ENCODE measurements around the gene CACNA2D2. TPM values are rescaled to one million over a fixed set of nuclear protein-coding genes. Genes with fewer than 3 reads are reported as not detected.
A peak's percentile ranks its signal among the peaks of the same experiment; 100 is the strongest.

Gene CACNA2D2
- total RNA-seq, 4 donors from 2014 or later: 1.1 to 2.0 (median 1.6) TPM

- DNase-seq (ENCODE audit: low spot score in 2 of 2): no peak
- TF ChIP-seq CTCF (IDR thresholded peaks at IDR 0.05): no peak
- TF ChIP-seq POLR2A (IDR thresholded peaks at IDR 0.05): no peak
- WGBS, 2 donors: 90 to 95% methylated on average over 19 of the region's 19 CpGs
- H3K4me3 ChIP-seq (ENCODE audit: low read depth, poor library complexity, severe bottlenecking): no peak overlapping the region
- intact Hi-C loops (cut with DNase I; ENCODE audit: low total_unique reads): no loop called here
Observed at GRCh38 chr3:50331364-50331907, 172.0 kb downstream of the CACNA2D2 start.

- WGBS, 2 donors: 85 to 89% methylated on average over 9 to 10 of the region's 10 CpGs
- intact Hi-C loops (cut with DNase I; ENCODE audit: low total_unique reads): no loop called here
- TF ChIP-seq POLR2A (IDR thresholded peaks at IDR 0.05): no peak
- TF ChIP-seq CTCF (IDR thresholded peaks at IDR 0.05): no peak
- DNase-seq (ENCODE audit: low spot score in 2 of 2): no peak
- no peak overlapping the region for H3K4me3 ChIP-seq (ENCODE audit: low read depth, poor library complexity, severe bottlenecking)
Observed at GRCh38 chr3:50330330-50330729, 173.1 kb downstream of the CACNA2D2 start.

- intact Hi-C loops (cut with DNase I; ENCODE audit: low total_unique reads): no loop called here
- H3K4me3 ChIP-seq (ENCODE audit: low read depth, poor library complexity, severe bottlenecking): peak within 1 kb of the TSS; percentile 73
- TF ChIP-seq POLR2A (IDR thresholded peaks at IDR 0.05) (no peak), CTCF (IDR thresholded peaks at IDR 0.05) (no peak)
- peak; percentile 97 to 100 for DNase-seq (ENCODE audit: low spot score in 2 of 2)
- 2% methylated on average over 35 to 39 of the region's 55 CpGs for WGBS, 2 donors
Observed at GRCh38 chr3:50327943-50328691, 175.3 kb downstream of the CACNA2D2 start, which contains the start of gene TUSC2. Gene TUSC2 (minus strand): TSS chr3:50328223. CDS start chr3:50328099, 124 bp downstream.

GRCh38 chr3:50327129-50327528, 176.3 kb downstream of the CACNA2D2 start:
- DNase-seq (ENCODE audit: low spot score in 2 of 2): peak in 1 of 2 donors; percentile 16
- 68 to 72% methylated on average over 4 of the region's 4 CpGs for WGBS, 2 donors
- peak overlapping the region; percentile 73 for H3K4me3 ChIP-seq (ENCODE audit: low read depth, poor library complexity, severe bottlenecking)
- intact Hi-C loops (cut with DNase I; ENCODE audit: low total_unique reads): no loop called here
- TF ChIP-seq CTCF (IDR thresholded peaks at IDR 0.05): no peak

GRCh38 chr3:50326182-50326541, 177.3 kb downstream of the CACNA2D2 start:
- 89 to 91% methylated on average over 8 of the region's 8 CpGs for WGBS, 2 donors
- no peak overlapping the region for H3K4me3 ChIP-seq (ENCODE audit: low read depth, poor library complexity, severe bottlenecking)
- intact Hi-C loops (cut with DNase I; ENCODE audit: low total_unique reads): no loop called here
- TF ChIP-seq CTCF (IDR thresholded peaks at IDR 0.05): no peak
- TF ChIP-seq POLR2A (IDR thresholded peaks at IDR 0.05): no peak
- no peak for DNase-seq (ENCODE audit: low spot score in 2 of 2)

Measured in lower leg skin (tissue), 4 donors.